Activated CD4-positive, alpha-beta T cell treated with anti-CD3 and anti-CD28 coated beads, Interleukin-10, Interleukin-2, amounts not matched to agents 100 ng/mL and 50 ng/mL, durations not matched to agents 16 hours and 8 hours (primary cell): ENCODE data around the gene PPP2R5D.
A peak's percentile ranks its signal among the peaks of the same experiment; 100 is the strongest.
"Not testable (repeated sequence)": the region's sequence is repeated elsewhere in the genome, so short reads cannot be mapped to it uniquely, and the experiment has no call there.

Source experiments
- DNase-seq: peaks from one replicate; pipeline ENCODE4 v3.0.0-alpha.2; 2020

The PPP2R5D gene

GRCh38 chr6:42984001-42984923 is at the start of gene PPP2R5D:
Gene PPP2R5D, plus strand, starts transcription at chr6:42984570. Its CDS starts 108 bp downstream, at chr6:42984678.
- peak; percentile 99 for DNase-seq

GRCh38 chr6:42935322-42935721 is 49.0 kb upstream of the PPP2R5D start:
- no peak for DNase-seq

- DNase-seq, result no peak
Measured at GRCh38 chr6:42936398-42936797, 48.0 kb upstream of the PPP2R5D start.

GRCh38 chr6:42937548-42938427 is 46.6 kb upstream of the PPP2R5D start:
- DNase-seq, result no peak

GRCh38 chr6:42938428-42938796 is 46.0 kb upstream of the PPP2R5D start:
- no peak for DNase-seq

GRCh38 chr6:42938987-42939809 is 45.2 kb upstream of the PPP2R5D start:
- no peak for DNase-seq

GRCh38 chr6:42939810-42940167 is 44.6 kb upstream of the PPP2R5D start:
- no peak for DNase-seq

GRCh38 chr6:42940493-42941045 is 43.8 kb upstream of the PPP2R5D start:
- DNase-seq, result no peak

- DNase-seq, result not testable (repeated sequence)
Measured at GRCh38 chr6:42941356-42941755, 43.0 kb upstream of the PPP2R5D start.

- DNase-seq, result no peak
Measured at GRCh38 chr6:42942444-42942843, 41.9 kb upstream of the PPP2R5D start.

- DNase-seq, result no peak
Measured at GRCh38 chr6:42947950-42948349, 36.4 kb upstream of the PPP2R5D start.

GRCh38 chr6:42952389-42952788 is 32.0 kb upstream of the PPP2R5D start:
- no peak for DNase-seq

- DNase-seq, result not testable (repeated sequence)
Measured at GRCh38 chr6:42954405-42954804, 30.0 kb upstream of the PPP2R5D start.

GRCh38 chr6:42958125-42958524 is 26.2 kb upstream of the PPP2R5D start:
- no peak for DNase-seq

GRCh38 chr6:42959917-42960242 is 24.5 kb upstream of the PPP2R5D start:
- DNase-seq, result no peak

GRCh38 chr6:42960243-42961019 is 23.9 kb upstream of the PPP2R5D start, which contains the start of gene GNMT:
Gene GNMT, plus strand, starts transcription at chr6:42960754. Its CDS starts 14 bp downstream, at chr6:42960768.
- no peak for DNase-seq

GRCh38 chr6:42961020-42961470 is 23.3 kb upstream of the PPP2R5D start:
- DNase-seq, result no peak

- DNase-seq, result no peak
Measured at GRCh38 chr6:42962096-42962495, 22.3 kb upstream of the PPP2R5D start.

- no peak for DNase-seq
Measured at GRCh38 chr6:42962502-42963178, 21.7 kb upstream of the PPP2R5D start.

- DNase-seq, result no peak
Measured at GRCh38 chr6:42963179-42963854, 21.1 kb upstream of the PPP2R5D start.
